ENCODE data around the gene DGKZ.

DGKZ gene

DNA sequence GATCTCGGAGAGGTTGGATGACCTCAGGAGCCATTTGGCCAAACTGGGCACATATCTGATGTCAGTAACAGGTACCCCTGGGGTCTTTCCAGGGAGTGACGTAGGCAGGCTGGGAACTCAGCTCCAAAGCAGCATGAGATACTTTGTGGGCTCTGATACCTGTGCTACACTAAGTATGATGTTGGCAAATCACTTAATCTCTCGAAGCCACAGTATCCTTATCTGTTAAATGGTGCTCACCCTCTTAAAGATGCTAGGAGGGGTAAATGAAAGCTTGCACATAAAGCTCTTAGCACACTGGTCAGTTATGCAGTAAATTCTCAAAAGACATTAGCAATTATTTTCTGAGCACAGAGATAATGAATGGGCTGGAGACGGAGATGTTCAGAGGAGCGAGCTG, 17.1 kb upstream of the DGKZ start:
- H3K27ac ChIP-seq (ENCODE audit: low read length): no peak overlapping the region
- no peaks in the 10 kb centered on the region for H3K36me3 ChIP-seq (ENCODE audit: control insufficient read depth in 1 of 2, insufficient read depth in 2 of 2, low read length in 2 of 2)
- peaks cover 32% of the 10 kb centered on the region for H3K27me3 ChIP-seq (ENCODE audit: low read depth, low read length)
- H3K4me1 ChIP-seq (ENCODE audit: control insufficient read depth in 1 of 2, insufficient read depth in 2 of 2, low read length in 2 of 2): peaks cover 4 to 19% of the 10 kb centered on the region in 2 donors
- H3K4me3 ChIP-seq (ENCODE audit: low read depth in 1 of 2, low read length in 2 of 2): no peak overlapping the region
- no peaks in the 10 kb centered on the region for H3K9me3 ChIP-seq (ENCODE audit: control insufficient read depth in 1 of 2, low read length in 2 of 2)

DNA sequence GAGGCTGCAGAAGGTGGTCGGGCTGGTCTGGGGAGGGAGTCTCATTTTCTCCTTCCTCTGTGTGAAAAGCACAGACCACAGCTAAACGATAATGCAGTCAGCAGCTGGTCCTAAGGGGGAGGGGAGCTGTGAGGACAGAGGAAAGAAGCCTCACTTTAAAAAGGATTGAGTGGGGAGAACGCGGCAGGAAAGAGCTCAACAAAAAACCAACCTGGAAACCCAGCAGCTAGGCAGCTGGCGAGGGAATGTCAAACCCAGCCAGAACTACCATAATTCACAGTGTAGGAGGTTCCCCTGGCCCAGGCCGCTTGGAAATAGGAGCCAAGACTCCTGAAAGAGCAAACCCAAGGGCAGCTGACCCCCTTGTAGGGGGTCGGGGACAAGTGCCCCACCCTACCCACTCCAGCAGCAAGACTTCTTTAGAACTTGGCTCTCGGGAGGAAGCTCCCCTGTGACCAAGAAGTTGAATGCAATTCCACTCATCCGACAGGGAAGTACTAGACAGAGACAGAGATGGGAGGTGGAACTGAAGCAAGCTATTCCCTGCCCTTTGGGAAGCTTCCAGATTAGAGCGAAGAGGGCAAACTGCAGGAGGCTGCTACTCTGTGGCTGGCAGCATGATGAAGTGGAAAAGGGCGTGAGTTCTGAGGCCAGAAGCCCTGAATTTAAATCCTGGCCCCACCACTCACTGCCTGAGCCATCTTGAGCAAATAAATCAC, 16.5 kb upstream of the DGKZ start:
- Histone ChIP-seq H3K27ac (ENCODE audit: low read length) (no peak overlapping the region), H3K4me3 (ENCODE audit: low read depth in 1 of 2, low read length in 2 of 2) (no peak overlapping the region), H3K27me3 (ENCODE audit: low read depth, low read length) (peaks cover 32% of the 10 kb centered on the region), H3K36me3 (ENCODE audit: control insufficient read depth in 1 of 2, insufficient read depth in 2 of 2, low read length in 2 of 2) (no peaks in the 10 kb centered on the region), H3K9me3 (ENCODE audit: control insufficient read depth in 1 of 2, low read length in 2 of 2) (no peaks in the 10 kb centered on the region), H3K4me1 (ENCODE audit: control insufficient read depth in 1 of 2, insufficient read depth in 2 of 2, low read length in 2 of 2) (peaks cover 4 to 19% of the 10 kb centered on the region in 2 donors)

DNA sequence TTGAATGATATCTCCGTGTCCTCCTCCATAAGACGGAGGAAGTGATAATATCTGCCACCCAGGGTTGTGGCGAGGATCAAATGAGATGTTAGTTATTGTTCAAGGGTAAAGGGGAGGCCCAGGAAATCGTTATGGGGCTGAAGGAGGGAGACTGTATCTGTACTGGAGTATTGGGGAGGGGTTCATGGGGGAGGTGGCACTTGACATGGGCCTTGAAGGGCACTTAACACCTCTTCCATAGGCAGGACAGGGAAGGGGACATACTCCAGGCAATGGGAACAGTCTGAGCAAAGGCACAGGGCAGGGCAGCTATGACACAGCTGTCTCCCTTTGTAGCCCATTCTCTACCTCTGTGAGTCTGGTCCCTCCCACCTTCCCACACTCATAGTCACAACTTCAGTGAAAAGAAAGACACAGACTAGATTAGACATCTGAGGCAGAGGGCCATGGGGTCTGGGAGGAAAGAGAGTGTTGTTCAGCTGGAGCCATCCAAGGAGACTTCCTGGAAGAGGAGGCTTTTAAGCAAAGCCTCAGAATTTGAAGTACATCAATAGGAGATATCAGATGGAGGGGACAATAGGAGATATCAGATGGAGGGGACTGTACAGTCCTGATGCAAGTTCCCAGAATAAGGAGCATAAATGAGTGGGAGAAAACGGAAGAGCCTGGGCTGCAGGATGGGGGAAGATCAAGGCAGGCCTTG, 15.8 kb upstream of the DGKZ start:
- H3K27me3 ChIP-seq (ENCODE audit: low read depth, low read length): peaks cover 32% of the 10 kb centered on the region
- H3K27ac ChIP-seq (ENCODE audit: low read length): no peak overlapping the region
- no peaks in the 10 kb centered on the region for H3K36me3 ChIP-seq (ENCODE audit: control insufficient read depth in 1 of 2, insufficient read depth in 2 of 2, low read length in 2 of 2)
- peaks cover 4 to 19% of the 10 kb centered on the region in 2 donors for H3K4me1 ChIP-seq (ENCODE audit: control insufficient read depth in 1 of 2, insufficient read depth in 2 of 2, low read length in 2 of 2)
- H3K4me3 ChIP-seq (ENCODE audit: low read depth in 1 of 2, low read length in 2 of 2): no peak overlapping the region
- H3K9me3 ChIP-seq (ENCODE audit: control insufficient read depth in 1 of 2, low read length in 2 of 2): no peaks in the 10 kb centered on the region

DNA sequence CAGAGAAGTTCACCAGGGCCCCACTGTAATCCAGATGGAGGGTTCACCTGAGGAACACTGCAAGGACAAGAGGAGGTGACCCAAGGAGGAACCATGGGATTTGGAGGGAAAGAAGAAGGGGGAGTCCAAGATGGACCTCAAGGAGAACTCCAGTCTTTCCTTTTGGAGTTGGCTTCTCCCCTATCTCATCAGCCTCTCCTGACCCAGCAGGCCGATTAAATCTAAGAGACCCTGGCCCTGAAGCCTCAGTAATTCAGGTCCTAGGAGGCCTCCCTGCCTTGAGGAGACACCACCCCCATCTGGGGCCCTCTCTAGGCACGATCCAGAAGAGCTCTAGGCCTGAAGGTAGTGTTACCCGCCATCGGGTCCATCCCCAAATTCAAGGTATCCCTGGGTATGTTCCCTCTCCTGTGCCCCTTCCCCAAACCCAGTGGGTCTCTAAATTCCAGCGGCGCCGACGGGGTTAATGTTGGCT, 15.1 kb upstream of the DGKZ start:
- Histone ChIP-seq H3K9me3 (ENCODE audit: control insufficient read depth in 1 of 2, low read length in 2 of 2) (no peaks in the 10 kb centered on the region), H3K4me3 (ENCODE audit: low read depth in 1 of 2, low read length in 2 of 2) (peak overlapping the region in 1 of 2 donors; percentile 65), H3K27ac (ENCODE audit: low read length) (no peak overlapping the region), H3K27me3 (ENCODE audit: low read depth, low read length) (peaks cover 32% of the 10 kb centered on the region), H3K36me3 (ENCODE audit: control insufficient read depth in 1 of 2, insufficient read depth in 2 of 2, low read length in 2 of 2) (no peaks in the 10 kb centered on the region), H3K4me1 (ENCODE audit: control insufficient read depth in 1 of 2, insufficient read depth in 2 of 2, low read length in 2 of 2) (peaks cover 4 to 19% of the 10 kb centered on the region in 2 donors)

DNA sequence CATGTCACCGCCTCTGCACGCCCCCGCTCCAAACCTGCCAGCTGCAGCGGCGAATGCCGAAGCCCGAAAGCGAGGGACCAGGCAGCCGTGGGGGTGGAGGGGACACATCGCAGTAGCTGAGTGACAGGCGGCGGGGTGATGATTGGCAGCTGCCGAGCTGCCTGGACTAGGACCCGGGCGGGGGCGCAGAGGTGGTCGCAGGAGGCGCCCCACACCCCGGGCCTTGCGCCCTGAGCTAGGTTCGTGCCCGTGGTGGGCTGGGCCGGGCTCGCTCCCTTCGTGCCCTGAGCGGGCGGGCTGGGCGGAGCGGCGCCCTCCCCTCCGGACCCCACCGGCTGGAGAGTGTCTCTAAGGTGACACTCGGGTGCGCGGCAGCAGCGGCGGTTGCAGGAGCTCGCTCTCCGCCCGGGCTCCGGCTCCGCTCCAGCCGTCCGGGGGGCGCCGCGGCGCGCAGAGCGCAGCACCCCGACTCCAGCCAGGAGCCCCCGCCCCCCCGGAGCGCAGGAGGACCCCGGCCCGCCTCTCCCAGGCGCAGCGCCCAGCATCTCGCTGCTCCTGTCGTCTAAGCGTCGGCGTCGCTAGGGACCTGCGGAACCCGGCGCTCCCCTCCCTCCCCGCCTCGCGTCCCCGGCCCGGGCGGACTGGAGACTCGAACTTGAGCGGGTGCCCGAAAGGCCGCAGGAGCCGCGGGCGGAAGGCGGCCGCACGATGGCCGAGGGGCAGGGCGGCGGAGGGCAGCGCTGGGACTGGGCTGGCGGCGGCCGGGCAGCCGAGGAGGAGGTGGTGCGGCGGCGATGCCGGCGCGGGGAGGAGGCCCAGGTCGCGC, 14.5 kb upstream of the DGKZ start:
- H3K9me3 ChIP-seq (ENCODE audit: control insufficient read depth in 1 of 2, low read length in 2 of 2): no peaks in the 10 kb centered on the region
- no peaks in the 10 kb centered on the region for H3K36me3 ChIP-seq (ENCODE audit: control insufficient read depth in 1 of 2, insufficient read depth in 2 of 2, low read length in 2 of 2)
- H3K27me3 ChIP-seq (ENCODE audit: low read depth, low read length): peaks cover 32% of the 10 kb centered on the region
- peak overlapping the region in 1 of 2 donors; percentile 65 for H3K4me3 ChIP-seq (ENCODE audit: low read depth in 1 of 2, low read length in 2 of 2)
- H3K27ac ChIP-seq (ENCODE audit: low read length): no peak overlapping the region
- peaks cover 4 to 19% of the 10 kb centered on the region in 2 donors for H3K4me1 ChIP-seq (ENCODE audit: control insufficient read depth in 1 of 2, insufficient read depth in 2 of 2, low read length in 2 of 2)

- Histone ChIP-seq H3K4me1 (ENCODE audit: control insufficient read depth in 1 of 2, insufficient read depth in 2 of 2, low read length in 2 of 2) (peaks cover 4 to 25% of the 10 kb centered on the region in 2 donors), H3K36me3 (ENCODE audit: control insufficient read depth in 1 of 2, insufficient read depth in 2 of 2, low read length in 2 of 2) (no peaks in the 10 kb centered on the region), H3K27me3 (ENCODE audit: low read depth, low read length) (peaks cover 32% of the 10 kb centered on the region), H3K9me3 (ENCODE audit: control insufficient read depth in 1 of 2, low read length in 2 of 2) (no peaks in the 10 kb centered on the region), H3K27ac (ENCODE audit: low read length) (no peak overlapping the region), H3K4me3 (ENCODE audit: low read depth in 1 of 2, low read length in 2 of 2) (peak overlapping the region in 1 of 2 donors; percentile 65)
These were observed 13.8 kb upstream of the DGKZ start for GRCh38 chr11:46333394-46333947.

DNA sequence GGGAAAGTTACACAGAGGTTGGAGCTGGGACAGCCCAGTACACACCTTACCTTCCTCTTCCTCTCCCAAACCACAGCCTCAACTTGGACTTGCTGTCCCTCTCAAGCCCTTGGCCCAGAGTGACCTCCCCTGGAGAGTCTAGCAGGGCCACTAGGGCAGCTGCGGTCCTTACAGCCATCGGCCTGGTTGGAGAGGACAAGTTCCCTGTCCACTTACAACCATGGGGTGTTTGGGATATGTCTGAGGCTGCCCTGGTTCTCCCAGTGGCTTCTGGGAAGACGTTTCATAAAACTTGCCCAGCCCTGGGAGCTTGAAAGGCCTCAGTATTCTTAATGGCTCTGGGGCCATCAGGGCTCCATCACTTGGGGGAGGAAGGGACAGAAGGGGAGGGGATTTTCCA, 13.1 kb upstream of the DGKZ start:
- Histone ChIP-seq H3K9me3 (ENCODE audit: control insufficient read depth in 1 of 2, low read length in 2 of 2) (no peaks in the 10 kb centered on the region), H3K27me3 (ENCODE audit: low read depth, low read length) (peaks cover 32% of the 10 kb centered on the region), H3K36me3 (ENCODE audit: control insufficient read depth in 1 of 2, insufficient read depth in 2 of 2, low read length in 2 of 2) (no peaks in the 10 kb centered on the region), H3K27ac (ENCODE audit: low read length) (no peak overlapping the region), H3K4me1 (ENCODE audit: control insufficient read depth in 1 of 2, insufficient read depth in 2 of 2, low read length in 2 of 2) (peaks cover 6 to 32% of the 10 kb centered on the region in 2 donors), H3K4me3 (ENCODE audit: low read depth in 1 of 2, low read length in 2 of 2) (no peak overlapping the region)

- no peak overlapping the region for H3K4me3 ChIP-seq (ENCODE audit: low read depth in 1 of 2, low read length in 2 of 2)
- H3K9me3 ChIP-seq (ENCODE audit: control insufficient read depth in 1 of 2, low read length in 2 of 2): no peaks in the 10 kb centered on the region
- no peak overlapping the region for H3K27ac ChIP-seq (ENCODE audit: low read length)
- peaks cover 10 to 38% of the 10 kb centered on the region in 2 donors for H3K4me1 ChIP-seq (ENCODE audit: control insufficient read depth in 1 of 2, insufficient read depth in 2 of 2, low read length in 2 of 2)
- H3K27me3 ChIP-seq (ENCODE audit: low read depth, low read length): peaks cover 27% of the 10 kb centered on the region
- H3K36me3 ChIP-seq (ENCODE audit: control insufficient read depth in 1 of 2, insufficient read depth in 2 of 2, low read length in 2 of 2): no peaks in the 10 kb centered on the region
These were observed 12.0 kb upstream of the DGKZ start for GRCh38 chr11:46335271-46335670.

GRCh38 chr11:46335890-46336562, 11.2 kb upstream of the DGKZ start:
- peaks cover 23% of the 10 kb centered on the region for H3K27me3 ChIP-seq (ENCODE audit: low read depth, low read length)
- H3K9me3 ChIP-seq (ENCODE audit: control insufficient read depth in 1 of 2, low read length in 2 of 2): no peaks in the 10 kb centered on the region
- no peak overlapping the region for H3K4me3 ChIP-seq (ENCODE audit: low read depth in 1 of 2, low read length in 2 of 2)
- no peak overlapping the region for H3K27ac ChIP-seq (ENCODE audit: low read length)
- peaks cover 10 to 35% of the 10 kb centered on the region in 2 donors for H3K4me1 ChIP-seq (ENCODE audit: control insufficient read depth in 1 of 2, insufficient read depth in 2 of 2, low read length in 2 of 2)
- H3K36me3 ChIP-seq (ENCODE audit: control insufficient read depth in 1 of 2, insufficient read depth in 2 of 2, low read length in 2 of 2): no peaks in the 10 kb centered on the region

- H3K27me3 ChIP-seq (ENCODE audit: low read depth, low read length): peaks cover 18% of the 10 kb centered on the region
- no peaks in the 10 kb centered on the region for H3K36me3 ChIP-seq (ENCODE audit: control insufficient read depth in 1 of 2, insufficient read depth in 2 of 2, low read length in 2 of 2)
- no peak overlapping the region for H3K27ac ChIP-seq (ENCODE audit: low read length)
- H3K9me3 ChIP-seq (ENCODE audit: control insufficient read depth in 1 of 2, low read length in 2 of 2): no peaks in the 10 kb centered on the region
- H3K4me1 ChIP-seq (ENCODE audit: control insufficient read depth in 1 of 2, insufficient read depth in 2 of 2, low read length in 2 of 2): peaks cover 10 to 35% of the 10 kb centered on the region in 2 donors
- H3K4me3 ChIP-seq (ENCODE audit: low read depth in 1 of 2, low read length in 2 of 2): no peak overlapping the region
These were observed 10.6 kb upstream of the DGKZ start for GRCh38 chr11:46336563-46337180.
